LNCaP clone FGC (cell line): ENCODE results near the gene NCSTN.

ENCODE experiments used
- DNase-seq: peaks from one replicate; pipeline ENCODE4 v3.0.0-alpha.2; 2011; ENCODE audit warnings: low read depth
- H3K4me3 ChIP-seq: 2 replicates; pipeline ENCODE4 v1.5.1; 2011; ENCODE audit warnings: mild to moderate bottlenecking, low read depth, low read length, control low read depth
- CTCF ChIP-seq: IDR thresholded peaks from 2 replicates; pipeline ENCODE4 v1.5.1; 2012; ENCODE audit warnings: mild to moderate bottlenecking; ENCODE audit not compliant: control insufficient read depth, insufficient read depth; ENCODE audit errors: extremely low read depth

Gene NCSTN

GRCh38 chr1:160399544-160400222 is 56.5 kb downstream of the NCSTN start:
- no peak for DNase-seq

GRCh38 chr1:160400223-160400645 is 57.1 kb downstream of the NCSTN start, which contains the start of gene VANGL2:
Gene VANGL2, plus strand, starts transcription at chr1:160400564. Its CDS starts 15,274 bp downstream, at chr1:160415838.
- TF ChIP-seq CTCF: no peak
- DNase-seq: no peak
- peak within 1 kb of the TSS; percentile 55 for H3K4me3 ChIP-seq

More at GRCh38 chr1:160399544-160400222, 56.5 kb downstream of the NCSTN start:
- peak overlapping the region; percentile 55 for H3K4me3 ChIP-seq
- no peak for TF ChIP-seq CTCF

- no peak for DNase-seq
- TF ChIP-seq CTCF: no peak
- peak overlapping the region; percentile 55 for H3K4me3 ChIP-seq
Measured at GRCh38 chr1:160400646-160401486, 57.7 kb downstream of the NCSTN start.

- H3K4me3 ChIP-seq: peak overlapping the region; percentile 55; the same call in 1 of the 2 replicates
- no peak for TF ChIP-seq CTCF
- no peak for DNase-seq
Measured at GRCh38 chr1:160401487-160401805, 58.3 kb downstream of the NCSTN start.

GRCh38 chr1:160402001-160402795 is 59.0 kb downstream of the NCSTN start:
- H3K4me3 ChIP-seq: no peak overlapping the region
- DNase-seq: no peak
- no peak for TF ChIP-seq CTCF

- DNase-seq: no peak
- TF ChIP-seq CTCF: no peak
- no peak overlapping the region for H3K4me3 ChIP-seq
Measured at GRCh38 chr1:160403244-160403643, 60.1 kb downstream of the NCSTN start.
